Inferior parietal cortex (tissue), 1 donor: ENCODE data around the gene TOX2.

Experiments used
- DNase-seq: peaks from one replicate; pipeline ENCODE4 v3.0.0-alpha.2; 2016; ENCODE audit errors: extremely low spot score

Gene TOX2

DNA sequence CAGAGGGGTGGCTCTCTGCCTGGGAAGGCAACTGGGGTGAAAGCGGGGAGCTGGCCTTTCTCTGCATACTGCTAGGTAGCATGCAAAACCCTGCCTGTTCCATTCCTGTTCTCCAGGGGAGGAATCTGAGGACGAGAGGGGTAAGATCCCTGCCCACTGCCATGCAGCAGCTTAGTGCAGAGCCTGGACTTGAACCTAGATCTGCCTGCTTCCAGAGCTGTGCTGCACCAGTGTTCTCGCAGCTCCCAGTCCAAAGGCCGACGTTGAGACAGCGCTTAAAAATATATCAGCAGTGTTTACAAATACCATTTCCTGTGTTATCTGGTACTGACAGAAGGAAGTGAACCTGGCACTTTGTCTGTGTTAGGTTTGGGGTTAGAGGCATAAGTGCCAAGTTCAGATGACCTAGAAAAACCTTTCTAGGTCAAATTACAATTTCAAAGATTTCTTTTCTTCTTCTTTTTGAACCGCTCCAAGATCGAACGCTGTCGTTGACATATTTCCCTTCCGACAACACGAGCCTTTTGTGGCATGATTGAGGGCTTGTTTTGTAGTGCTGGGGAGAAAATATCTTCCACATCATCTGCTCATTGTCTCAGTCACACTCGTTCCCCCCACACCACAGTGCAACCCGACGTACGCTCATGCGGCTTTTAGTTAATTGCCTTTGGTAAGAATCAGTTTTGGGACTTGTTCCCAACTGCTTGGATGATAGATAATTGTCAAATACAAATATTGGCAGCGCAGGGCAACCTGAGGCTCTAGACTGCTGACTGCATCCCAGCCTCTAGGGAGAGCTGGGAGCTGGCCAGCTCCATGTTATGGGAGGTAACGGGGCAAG is 44.6 kb downstream of the TOX2 start:
- DNase-seq: no peak

DNA sequence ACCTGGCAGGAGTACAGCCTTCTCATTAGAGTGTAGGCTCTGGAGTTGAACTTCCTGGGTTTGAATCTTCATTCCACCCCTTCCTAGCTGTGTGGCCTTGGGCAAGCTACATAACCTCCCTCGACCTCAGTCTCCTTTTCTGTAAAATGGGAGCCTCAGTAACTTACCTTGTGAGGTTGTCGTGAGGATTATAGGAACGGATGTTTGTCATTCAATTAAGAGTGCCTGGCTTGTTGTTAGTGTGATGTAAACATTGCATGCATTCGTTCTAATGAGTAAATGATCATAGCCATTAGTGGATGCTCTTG is 45.2 kb downstream of the TOX2 start:
- DNase-seq: no peak

DNA sequence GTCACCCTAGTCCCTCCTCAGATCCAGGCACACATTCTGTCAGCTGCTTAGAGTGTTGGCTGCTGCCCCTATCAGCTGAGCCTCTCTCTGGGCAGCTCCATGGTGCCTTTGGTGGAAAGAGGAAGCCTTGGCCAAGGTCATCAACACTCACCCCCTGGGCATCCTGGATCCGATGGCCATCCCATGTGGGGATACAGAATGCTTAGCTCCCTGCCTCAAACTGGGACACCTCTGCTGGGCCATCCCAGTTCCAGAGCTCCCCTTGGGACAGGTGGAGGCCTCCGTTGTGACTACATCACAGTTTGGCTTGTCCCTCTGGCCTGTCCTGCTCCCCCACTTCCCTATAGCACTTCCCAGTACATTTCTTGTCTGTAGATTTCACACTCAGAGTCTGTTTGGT is 45.6 kb downstream of the TOX2 start:
- no peak for DNase-seq

- no peak for DNase-seq
These were observed 46.5 kb downstream of the TOX2 start for GRCh38 chr20:43961116-43961515.

GRCh38 chr20:43961541-43962471 is 47.2 kb downstream of the TOX2 start:
- DNase-seq: no peak

DNA sequence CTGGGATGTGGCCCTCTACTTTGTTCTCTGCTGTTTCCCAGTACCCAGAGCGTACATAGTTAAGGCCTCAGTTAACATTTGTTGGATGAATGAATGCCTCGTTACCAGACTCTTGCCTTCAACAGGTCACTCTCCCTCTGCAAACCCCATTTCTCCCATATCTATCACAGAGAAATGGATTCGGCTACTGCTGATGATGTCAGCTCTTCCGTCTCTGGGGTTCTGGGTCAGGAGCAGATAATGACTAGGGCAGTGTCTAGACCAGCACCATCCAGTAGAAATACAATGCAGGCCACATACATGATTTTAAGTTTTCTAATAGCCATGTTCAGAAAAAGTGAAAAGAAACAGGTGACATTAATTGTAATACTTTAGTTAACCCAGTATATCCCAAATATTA is 47.9 kb downstream of the TOX2 start:
- DNase-seq: no peak

GRCh38 chr20:43963233-43963632 is 48.6 kb downstream of the TOX2 start:
- no peak for DNase-seq

- no peak for DNase-seq
These were observed 49.5 kb downstream of the TOX2 start for GRCh38 chr20:43963872-43964791.

DNA sequence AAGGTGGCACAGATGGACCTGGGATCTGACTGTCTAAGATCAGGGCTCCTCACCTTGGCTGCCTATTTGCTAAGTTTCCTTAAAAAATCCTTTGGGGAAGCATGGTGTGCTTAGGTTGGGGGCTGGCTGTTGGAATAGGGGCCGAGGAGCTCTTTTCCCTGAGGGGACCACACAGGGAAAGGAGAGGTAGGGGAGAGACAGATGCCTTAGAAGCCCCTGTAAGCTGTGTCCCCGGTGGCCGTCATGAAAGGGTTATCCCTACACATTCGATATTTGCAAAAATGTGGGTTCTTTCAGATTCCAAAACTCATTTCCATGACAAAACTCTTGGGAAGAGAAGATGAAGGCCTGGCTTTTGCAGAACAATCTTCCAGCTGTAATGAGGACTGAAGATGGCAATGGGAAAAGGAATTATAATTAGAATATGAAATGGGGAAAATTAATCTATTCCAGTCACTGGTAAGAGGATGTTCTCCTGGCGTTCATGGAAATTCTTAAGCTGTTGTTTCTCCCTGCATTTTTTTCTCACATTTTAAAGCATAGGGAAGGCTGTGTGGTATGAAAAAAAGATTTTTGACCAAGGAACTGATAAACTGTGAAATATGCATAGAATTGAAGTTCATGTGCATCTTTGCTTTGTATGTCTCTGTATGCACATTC is 53.8 kb downstream of the TOX2 start:
- DNase-seq: no peak

DNA sequence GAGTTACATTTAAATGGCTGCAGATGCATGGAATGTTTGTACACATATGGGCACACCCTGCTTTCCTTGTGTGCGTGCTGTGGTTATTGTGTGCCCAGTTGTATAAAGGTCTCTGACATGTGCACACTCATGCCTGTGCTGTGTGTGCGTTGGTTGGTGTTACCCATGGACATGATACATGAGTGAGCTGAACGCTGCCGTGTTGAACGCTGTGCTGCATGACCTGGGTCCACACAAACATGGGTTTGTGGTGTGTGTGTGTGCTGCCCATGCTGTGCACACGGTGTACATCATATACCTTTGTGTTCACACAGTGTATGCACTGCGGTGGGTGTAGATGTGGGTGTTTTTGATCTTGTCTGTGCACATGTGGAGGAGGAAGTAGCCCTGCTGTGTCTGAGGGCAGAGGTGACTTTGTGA is 54.4 kb downstream of the TOX2 start:
- DNase-seq: no peak

DNA sequence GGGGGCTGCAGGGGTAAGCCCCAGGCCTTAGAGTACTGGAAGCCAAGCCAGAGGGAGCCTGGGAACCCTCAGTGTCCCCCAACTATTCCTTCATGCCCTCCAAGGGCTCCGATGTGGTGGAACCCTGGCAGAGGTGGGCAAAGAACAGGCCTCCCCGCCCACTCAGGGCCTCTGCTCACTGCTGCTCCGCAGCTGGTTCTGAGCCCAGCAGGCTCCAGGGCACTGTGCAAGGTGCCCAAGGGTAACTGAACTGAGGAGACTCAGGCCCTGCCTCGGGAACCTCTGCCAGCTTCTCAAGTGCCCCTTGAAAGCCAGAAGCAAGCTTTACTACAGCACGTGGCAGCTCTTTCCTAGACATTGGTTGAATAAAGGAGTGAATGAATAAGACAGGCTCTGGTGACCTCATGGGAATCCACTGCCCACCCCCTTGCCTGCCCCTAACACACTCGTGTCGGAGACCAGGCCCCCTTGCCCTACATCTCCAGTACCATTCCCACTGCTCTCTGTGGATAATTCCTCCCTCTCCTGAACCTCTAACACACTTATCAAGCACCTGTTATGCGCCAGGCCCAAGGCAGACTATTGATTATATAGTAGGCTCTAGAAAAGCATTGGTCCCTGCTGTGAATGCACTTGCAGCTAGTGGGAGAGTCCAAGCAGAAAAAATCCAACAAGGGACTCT is 55.0 kb downstream of the TOX2 start:
- DNase-seq: no peak

GRCh38 chr20:43971267-43971666 is 56.6 kb downstream of the TOX2 start:
- no peak for DNase-seq

DNA sequence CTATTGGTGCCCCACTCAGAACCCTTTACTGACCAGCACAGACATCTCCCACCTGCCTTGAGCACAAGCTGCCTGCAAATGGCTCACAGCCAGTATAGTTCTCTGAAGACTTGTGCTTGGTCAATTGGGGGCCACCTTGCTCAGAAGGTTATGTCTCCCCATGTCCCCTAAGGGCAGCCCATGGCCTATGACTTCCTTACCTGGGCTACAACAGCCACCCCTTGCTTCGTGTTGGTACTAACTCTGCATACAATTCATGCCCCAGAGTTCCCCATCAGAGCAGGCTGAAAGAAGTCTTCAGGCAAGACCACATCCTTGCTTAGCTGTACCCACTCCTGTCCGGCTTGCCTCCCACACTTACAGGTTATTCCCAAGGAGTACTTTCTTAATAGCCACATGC is 57.4 kb downstream of the TOX2 start:
- DNase-seq: no peak

GRCh38 chr20:43972692-43973091 is 58.0 kb downstream of the TOX2 start:
- DNase-seq: no peak

DNA sequence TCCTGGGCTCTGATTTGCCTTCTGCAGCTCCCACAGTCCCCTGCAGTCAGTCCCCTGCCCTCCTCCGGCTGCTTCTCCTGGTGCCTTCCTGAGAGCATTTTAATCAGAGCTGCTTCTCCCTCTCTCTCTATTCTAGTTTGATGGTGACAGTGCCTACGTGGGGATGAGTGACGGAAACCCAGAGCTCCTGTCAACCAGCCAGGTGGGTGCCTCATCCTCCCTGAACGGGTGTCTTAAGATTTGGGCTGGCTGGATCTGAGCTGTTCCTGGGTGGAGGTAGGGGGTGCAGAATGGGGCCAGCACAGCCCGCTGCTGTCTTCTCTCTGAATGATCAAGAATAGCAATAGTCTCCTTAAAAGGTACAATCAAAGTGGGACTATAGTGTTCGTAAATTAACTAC is 58.6 kb downstream of the TOX2 start:
- no peak for DNase-seq

- DNase-seq: no peak
These were observed 59.2 kb downstream of the TOX2 start for GRCh38 chr20:43973671-43974450.

GRCh38 chr20:43974695-43975094 is 60.0 kb downstream of the TOX2 start:
- no peak for DNase-seq

DNA sequence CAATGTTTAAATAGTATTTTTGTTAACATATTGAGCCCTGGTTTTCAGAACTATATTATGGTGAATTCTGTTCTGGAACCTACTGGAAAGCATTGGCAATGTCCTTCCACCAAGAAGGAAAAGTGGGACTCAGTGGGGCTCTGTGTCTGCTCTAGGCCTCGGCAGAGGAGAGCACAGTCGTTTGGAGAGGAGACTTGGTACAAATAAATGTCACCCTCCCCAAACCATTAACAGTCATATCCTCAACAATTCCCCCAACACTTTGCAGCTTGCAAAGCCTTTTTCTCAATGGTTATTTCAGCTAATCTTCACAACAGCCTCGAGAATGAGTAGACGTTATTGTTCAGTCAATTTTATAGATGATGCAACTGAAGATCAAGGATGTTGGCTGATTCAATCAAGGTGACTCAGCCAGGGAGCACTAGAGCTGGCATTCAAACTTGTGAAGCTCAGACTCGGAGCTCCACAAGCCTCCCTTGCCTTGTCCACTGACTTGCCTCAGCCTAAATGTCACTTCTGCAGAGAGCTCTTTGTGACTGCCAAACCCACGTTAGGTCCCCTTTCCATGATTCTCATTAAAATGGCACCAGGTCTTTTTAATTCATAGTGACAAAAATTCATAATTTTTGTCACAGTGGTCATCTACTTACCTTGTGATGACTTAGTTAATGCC is 60.6 kb downstream of the TOX2 start:
- DNase-seq: no peak

GRCh38 chr20:43976547-43976946 is 61.9 kb downstream of the TOX2 start:
- DNase-seq: no peak
